ENCODE data around the gene CDC5L. TPM values are rescaled to one million over a fixed set of nuclear protein-coding genes. Genes with fewer than 3 reads are reported as not detected.

Gene CDC5L
- polyA plus RNA-seq, 1 of the 3 experiments (the other 2 are of a cell fraction), result 6.0 TPM

DNA sequence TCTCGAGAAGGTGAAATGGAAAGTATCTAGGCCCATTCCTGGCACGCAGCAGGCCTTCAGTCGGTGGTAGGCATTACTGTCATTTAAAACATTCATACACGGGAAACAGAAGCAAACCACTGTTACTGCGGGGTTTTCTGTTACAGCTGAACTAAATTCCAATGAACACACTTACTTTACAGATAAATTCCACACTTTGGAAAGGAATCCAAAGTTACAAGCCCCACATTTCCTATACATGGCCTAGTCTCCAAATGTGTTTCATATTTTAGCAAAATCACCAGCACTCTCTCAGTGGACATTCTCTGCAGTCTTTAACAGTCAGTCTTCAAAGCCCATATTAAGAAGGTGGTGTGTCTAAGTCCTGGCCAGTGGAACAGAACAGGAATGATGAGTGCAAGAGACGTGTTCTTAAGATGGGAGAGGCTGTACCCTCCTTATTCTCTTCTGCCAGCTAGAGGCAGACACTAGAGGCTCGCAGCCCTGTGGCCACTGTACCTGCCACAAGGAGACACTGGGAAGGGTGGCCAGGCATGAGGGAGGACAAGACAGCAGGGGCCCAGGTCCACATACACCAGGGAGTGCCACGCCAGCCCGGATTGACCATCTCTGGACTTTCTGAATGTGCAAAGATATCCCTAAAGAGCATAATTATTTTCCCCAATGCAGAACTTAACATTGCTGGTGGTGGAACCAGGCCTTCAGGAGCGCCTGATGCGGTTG lies 76.4 kb downstream of the CDC5L start:
- Histone ChIP-seq H4K20me1 (ENCODE audit: insufficient read depth) (no peaks in the 10 kb centered on the region), H3K27me3 (ENCODE audit: insufficient read depth) (no peaks in the 10 kb centered on the region), H3K9me3 (no peaks in the 10 kb centered on the region), H3F3A (replicated peaks; ENCODE audit: insufficient read depth) (no peaks in the 10 kb centered on the region), H3K9me2 (no peaks in the 10 kb centered on the region), H3K27ac (ENCODE audit: low read depth in 2 of 2, low read length in 1 of 2) (no peak overlapping the region), H3K4me3 (ENCODE audit: low read depth in 2 of 2, low read length in 1 of 2) (no peak overlapping the region), H3K4me2 (no peak overlapping the region), H3K36me3 (replicated peaks in 1 of 2; ENCODE audit: control insufficient read depth in 1 of 2, insufficient read depth in 2 of 2, low read length in 1 of 2) (no peaks in the 10 kb centered on the region), H3K9ac (no peak overlapping the region), H3K4me1 (ENCODE audit: control insufficient read depth in 1 of 2, insufficient read depth in 2 of 2, low read depth in 1 of 2, low read length in 1 of 2) (no peaks in the 10 kb centered on the region), H3K79me2 (ENCODE audit: insufficient read depth) (no peaks in the 10 kb centered on the region), H2AFZ (ENCODE audit: low read depth) (no peak overlapping the region)
- POLR2A ChIA-PET, result no interaction called here
- TF ChIP-seq EP300 (IDR thresholded peaks at IDR 0.05; ENCODE audit: borderline replicate concordance in 1 of 2, low read depth in 1 of 2, low read length in 1 of 2) (no peak), YY1 (IDR thresholded peaks at IDR 0.05; ENCODE audit: low read depth) (no peak), GATA2 (CRISPR knock-in tag; IDR thresholded peaks at IDR 0.05) (no peak), SIN3A (IDR thresholded peaks at IDR 0.05; ENCODE audit: borderline replicate concordance, low read depth, low read length) (no peak), EZH2phosphoT487 (IDR thresholded peaks at IDR 0.05; ENCODE audit: borderline replicate concordance, low read depth) (no peak), TAF1 (IDR thresholded peaks at IDR 0.05; ENCODE audit: borderline replicate concordance, low read depth, low read length) (no peak), NRF1 (IDR thresholded peaks at IDR 0.05; ENCODE audit: low read depth, low read length) (no peak), MEF2A (IDR thresholded peaks at IDR 0.05; ENCODE audit: borderline replicate concordance, low read depth) (no peak), FOXJ3 (CRISPR knock-in tag; IDR thresholded peaks at IDR 0.05) (no peak), MXI1 (IDR thresholded peaks at IDR 0.05; ENCODE audit: low read depth, low read length) (no peak), JUND (IDR thresholded peaks at IDR 0.05) (no peak), GABPA (IDR thresholded peaks at IDR 0.05; ENCODE audit: low read depth) (no peak), RAD21 (IDR thresholded peaks at IDR 0.05; ENCODE audit: low read length) (no peak)
- TF ChIP-seq, protein P1, sequence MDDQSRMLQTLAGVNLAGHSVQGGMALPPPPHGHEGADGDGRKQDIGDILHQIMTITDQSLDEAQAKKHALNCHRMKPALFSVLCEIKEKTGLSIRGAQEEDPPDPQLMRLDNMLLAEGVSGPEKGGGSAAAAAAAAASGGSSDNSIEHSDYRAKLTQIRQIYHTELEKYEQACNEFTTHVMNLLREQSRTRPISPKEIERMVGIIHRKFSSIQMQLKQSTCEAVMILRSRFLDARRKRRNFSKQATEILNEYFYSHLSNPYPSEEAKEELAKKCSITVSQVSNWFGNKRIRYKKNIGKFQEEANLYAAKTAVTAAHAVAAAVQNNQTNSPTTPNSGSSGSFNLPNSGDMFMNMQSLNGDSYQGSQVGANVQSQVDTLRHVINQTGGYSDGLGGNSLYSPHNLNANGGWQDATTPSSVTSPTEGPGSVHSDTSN (IDR thresholded peaks at IDR 0.05), result no peak
- TF ChIP-seq, protein P2, sequence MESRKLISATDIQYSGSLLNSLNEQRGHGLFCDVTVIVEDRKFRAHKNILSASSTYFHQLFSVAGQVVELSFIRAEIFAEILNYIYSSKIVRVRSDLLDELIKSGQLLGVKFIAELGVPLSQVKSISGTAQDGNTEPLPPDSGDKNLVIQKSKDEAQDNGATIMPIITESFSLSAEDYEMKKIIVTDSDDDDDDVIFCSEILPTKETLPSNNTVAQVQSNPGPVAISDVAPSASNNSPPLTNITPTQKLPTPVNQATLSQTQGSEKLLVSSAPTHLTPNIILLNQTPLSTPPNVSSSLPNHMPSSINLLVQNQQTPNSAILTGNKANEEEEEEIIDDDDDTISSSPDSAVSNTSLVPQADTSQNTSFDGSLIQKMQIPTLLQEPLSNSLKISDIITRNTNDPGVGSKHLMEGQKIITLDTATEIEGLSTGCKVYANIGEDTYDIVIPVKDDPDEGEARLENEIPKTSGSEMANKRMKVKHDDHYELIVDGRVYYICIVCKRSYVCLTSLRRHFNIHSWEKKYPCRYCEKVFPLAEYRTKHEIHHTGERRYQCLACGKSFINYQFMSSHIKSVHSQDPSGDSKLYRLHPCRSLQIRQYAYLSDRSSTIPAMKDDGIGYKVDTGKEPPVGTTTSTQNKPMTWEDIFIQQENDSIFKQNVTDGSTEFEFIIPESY (IDR thresholded peaks at IDR 0.05; ENCODE audit: borderline replicate concordance, low read depth), result no peak
- TF ChIP-seq, protein P3, sequence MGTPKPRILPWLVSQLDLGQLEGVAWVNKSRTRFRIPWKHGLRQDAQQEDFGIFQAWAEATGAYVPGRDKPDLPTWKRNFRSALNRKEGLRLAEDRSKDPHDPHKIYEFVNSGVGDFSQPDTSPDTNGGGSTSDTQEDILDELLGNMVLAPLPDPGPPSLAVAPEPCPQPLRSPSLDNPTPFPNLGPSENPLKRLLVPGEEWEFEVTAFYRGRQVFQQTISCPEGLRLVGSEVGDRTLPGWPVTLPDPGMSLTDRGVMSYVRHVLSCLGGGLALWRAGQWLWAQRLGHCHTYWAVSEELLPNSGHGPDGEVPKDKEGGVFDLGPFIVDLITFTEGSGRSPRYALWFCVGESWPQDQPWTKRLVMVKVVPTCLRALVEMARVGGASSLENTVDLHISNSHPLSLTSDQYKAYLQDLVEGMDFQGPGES (IDR thresholded peaks at IDR 0.05; ENCODE audit: low read depth, low read length), result no peak
- TF ChIP-seq, protein P4, sequence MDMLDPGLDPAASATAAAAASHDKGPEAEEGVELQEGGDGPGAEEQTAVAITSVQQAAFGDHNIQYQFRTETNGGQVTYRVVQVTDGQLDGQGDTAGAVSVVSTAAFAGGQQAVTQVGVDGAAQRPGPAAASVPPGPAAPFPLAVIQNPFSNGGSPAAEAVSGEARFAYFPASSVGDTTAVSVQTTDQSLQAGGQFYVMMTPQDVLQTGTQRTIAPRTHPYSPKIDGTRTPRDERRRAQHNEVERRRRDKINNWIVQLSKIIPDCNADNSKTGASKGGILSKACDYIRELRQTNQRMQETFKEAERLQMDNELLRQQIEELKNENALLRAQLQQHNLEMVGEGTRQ (IDR thresholded peaks at IDR 0.05; ENCODE audit: borderline replicate concordance, low read depth, low read length), result no peak
- TF ChIP-seq, protein P5, sequence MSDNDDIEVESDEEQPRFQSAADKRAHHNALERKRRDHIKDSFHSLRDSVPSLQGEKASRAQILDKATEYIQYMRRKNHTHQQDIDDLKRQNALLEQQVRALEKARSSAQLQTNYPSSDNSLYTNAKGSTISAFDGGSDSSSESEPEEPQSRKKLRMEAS (IDR thresholded peaks at IDR 0.05; ENCODE audit: low read depth), result no peak
- no peak for DNase-seq
- WGBS (ENCODE audit: low lambda C conversion rate), result 96% methylated on average over 11 of the region's 11 CpGs
- CTCF ChIA-PET, result interaction anchor here (1.3 to 16.7 kb wide), 3 partner anchors 8 to 32 kb away, joined by 5 to 222 read pairs (median 154); no protein-coding TSS in a partner anchor

All from SK-N-SH (cell line).